Lower lobe of right lung (tissue), 2 donors: ENCODE data around the gene COQ9. TPM values are rescaled to one million over a fixed set of nuclear protein-coding genes. Genes with fewer than 3 reads are reported as not detected.

Experiments
- ATAC-seq, 2 donors: fragments of 200-7000 bp; cut with Tn5 transposase; one replicate each; pipeline ENCODE4 v1.9.1; 2020 to 2022; ENCODE audit warnings: mild to moderate bottlenecking in 2 of 2, moderate library complexity in 2 of 2
- DNase-seq: peaks from one replicate; pipeline ENCODE4 v3.0.0-alpha.2; 2020
- H3K27ac ChIP-seq: fragments of 200-600 bp; one replicate; pipeline ENCODE4 v1.8.0; 2022
- H3K27me3 ChIP-seq: fragments of 200-600 bp; one replicate; pipeline ENCODE4 v1.8.0; 2022; ENCODE audit warnings: low read depth
- H3K36me3 ChIP-seq: fragments of 200-600 bp; one replicate; pipeline ENCODE4 v1.8.0; 2022; ENCODE audit warnings: mild to moderate bottlenecking
- H3K4me1 ChIP-seq: fragments of 200-600 bp; one replicate; pipeline ENCODE4 v1.8.0; 2022
- H3K4me3 ChIP-seq: fragments of 200-600 bp; one replicate; pipeline ENCODE4 v1.8.0; 2022; ENCODE audit warnings: mild to moderate bottlenecking
- H3K9me3 ChIP-seq: fragments of 200-600 bp; one replicate; pipeline ENCODE4 v1.8.0; 2022
- CTCF ChIP-seq: fragments of 200-600 bp; IDR thresholded peaks from one replicate; pipeline ENCODE4 v1.8.0; 2022; ENCODE audit warnings: antibody characterized with exemption, mild to moderate bottlenecking
- intact Hi-C: fragments of 100-400 bp; cut with DNase I; formaldehyde crosslinking; loops from one replicate; pipeline ENCODE4 v1.11.0; 2022
- total RNA-seq: library from RNA; stranded (reverse); fragmentation: NEBNext Ultra II Directional; extraction: Animal tissue kit (Norgen Biotek cat#: 25700); gene quantifications from one replicate; pipeline ENCODE4 v1.2.1, GENCODE V29; 2021
- donor health status: DM: no; HTN: yes; CAD: no; lungs with severe emphysema.

Gene COQ9
- total RNA-seq, 1 donor from 2014 or later, result 37.2 TPM

- H3K27me3 ChIP-seq, result no peaks in the 10 kb centered on the region
- no peak for TF ChIP-seq CTCF
- intact Hi-C loops, result no loop called here
- peak in 1 of 2 donors; percentile 10 for ATAC-seq
- no peak for DNase-seq
- peaks cover 45% of the 10 kb centered on the region for H3K4me1 ChIP-seq
- H3K36me3 ChIP-seq, result peaks cover 91% of the 10 kb centered on the region
- peak overlapping the region; percentile 15 for H3K27ac ChIP-seq
- no peaks in the 10 kb centered on the region for H3K9me3 ChIP-seq
- H3K4me3 ChIP-seq, result no peak overlapping the region
Measured at GRCh38 chr16:57471209-57471608, 23.9 kb downstream of the COQ9 start.

GRCh38 chr16:57471852-57472664 lies 24.8 kb downstream of the COQ9 start:
- H3K4me3 ChIP-seq, result no peak overlapping the region
- no peak for ATAC-seq
- intact Hi-C loops, result no loop called here
- peaks cover 50% of the 10 kb centered on the region for H3K4me1 ChIP-seq
- H3K9me3 ChIP-seq, result no peaks in the 10 kb centered on the region
- DNase-seq, result no peak
- no peak for TF ChIP-seq CTCF
- H3K27me3 ChIP-seq, result no peaks in the 10 kb centered on the region
- no peak overlapping the region for H3K27ac ChIP-seq
- H3K36me3 ChIP-seq, result peaks cover 83% of the 10 kb centered on the region

- no peaks in the 10 kb centered on the region for H3K9me3 ChIP-seq
- peaks cover 77% of the 10 kb centered on the region for H3K36me3 ChIP-seq
- no peak overlapping the region for H3K4me3 ChIP-seq
- no peak overlapping the region for H3K27ac ChIP-seq
- no peak for DNase-seq
- ATAC-seq, result no peak
- no peak for TF ChIP-seq CTCF
- no peaks in the 10 kb centered on the region for H3K27me3 ChIP-seq
- H3K4me1 ChIP-seq, result peaks cover 54% of the 10 kb centered on the region
- intact Hi-C loops, result no loop called here
Measured at GRCh38 chr16:57472665-57473060, 25.4 kb downstream of the COQ9 start.

- H3K27ac ChIP-seq, result no peak overlapping the region
- no peak for TF ChIP-seq CTCF
- H3K36me3 ChIP-seq, result peaks cover 70% of the 10 kb centered on the region
- DNase-seq (no peak), ATAC-seq (no peak)
- peaks cover 55% of the 10 kb centered on the region for H3K4me1 ChIP-seq
- no peaks in the 10 kb centered on the region for H3K27me3 ChIP-seq
- no peak overlapping the region for H3K4me3 ChIP-seq
- intact Hi-C loops, result no loop called here
- H3K9me3 ChIP-seq, result no peaks in the 10 kb centered on the region
Measured at GRCh38 chr16:57473176-57473840, 26.0 kb downstream of the COQ9 start.

- Histone ChIP-seq H3K36me3 (peaks cover 64% of the 10 kb centered on the region), H3K27ac (no peak overlapping the region), H3K9me3 (no peaks in the 10 kb centered on the region), H3K4me3 (no peak overlapping the region), H3K4me1 (peaks cover 61% of the 10 kb centered on the region), H3K27me3 (no peaks in the 10 kb centered on the region)
- no peak for TF ChIP-seq CTCF
- ATAC-seq (no peak), DNase-seq (no peak)
- intact Hi-C loops, result no loop called here
Measured at GRCh38 chr16:57473906-57474305, 26.6 kb downstream of the COQ9 start.
